GM18507 (cell line): ENCODE measurements around the gene PTCRA.

Experiments used
- DNase-seq: peaks from one replicate; pipeline ENCODE4 v3.0.0; 2011; ENCODE audit warnings: low read depth; ENCODE audit not compliant: insufficient read length; ENCODE audit errors: extremely low spot score
- FAIRE-seq: peaks from 2 replicates; lab custom pipeline; 2011; peaks lifted over from hg19 to GRCh38; lab: Jason Lieb, UNC

The PTCRA gene

DNA sequence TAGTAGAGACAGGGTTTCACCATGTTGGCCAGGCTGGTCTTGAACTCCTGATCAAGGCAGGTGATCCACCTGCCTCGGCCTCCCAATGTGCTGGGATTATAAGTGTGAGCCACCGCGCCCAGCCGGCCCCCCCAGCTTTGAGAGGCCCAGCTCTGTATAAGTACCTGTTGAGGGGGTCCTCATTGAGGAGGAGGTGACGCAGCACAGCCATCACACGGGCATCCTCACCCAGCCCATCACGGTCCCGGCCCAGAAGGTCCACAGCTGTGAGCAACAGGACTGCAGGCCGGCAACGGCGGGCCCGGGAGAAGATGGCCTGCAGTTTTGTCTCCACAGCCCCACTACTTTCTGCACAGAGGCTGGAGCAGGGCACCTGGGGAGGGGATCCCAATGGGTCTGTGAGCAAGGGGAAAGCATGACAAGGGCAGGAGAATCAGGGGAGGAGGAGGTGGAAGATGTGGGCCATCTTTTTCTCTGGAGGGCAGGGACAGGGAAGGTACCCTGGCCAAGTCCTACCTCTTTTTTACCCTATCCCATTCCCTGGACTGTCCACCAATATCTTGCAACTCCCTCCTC, 52.4 kb downstream of the PTCRA start:
- DNase-seq = no peak

DNA sequence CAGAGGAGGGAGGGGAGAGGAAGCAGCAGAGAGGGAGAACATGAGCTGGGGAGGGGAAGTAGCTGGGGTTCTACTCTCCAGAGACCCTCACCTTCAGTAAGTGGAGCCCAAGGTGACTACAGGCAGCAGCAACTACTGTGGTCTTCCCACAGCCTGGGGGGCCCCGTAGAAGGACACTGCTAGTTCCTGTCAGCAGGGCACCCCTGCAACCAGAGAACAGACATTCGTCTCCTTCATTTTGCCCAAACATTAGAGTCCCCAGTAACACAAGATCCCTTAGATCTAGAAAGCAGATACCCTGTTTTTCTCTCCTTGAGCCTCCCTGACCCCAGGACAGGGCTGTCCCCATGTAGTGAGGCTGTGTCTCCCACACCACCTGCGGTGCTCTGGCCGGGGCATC, 52.9 kb downstream of the PTCRA start:
- FAIRE-seq = no peak
- DNase-seq = no peak

More for the DNA sequence above, 52.4 kb downstream of the PTCRA start:
- no peak for FAIRE-seq

DNA sequence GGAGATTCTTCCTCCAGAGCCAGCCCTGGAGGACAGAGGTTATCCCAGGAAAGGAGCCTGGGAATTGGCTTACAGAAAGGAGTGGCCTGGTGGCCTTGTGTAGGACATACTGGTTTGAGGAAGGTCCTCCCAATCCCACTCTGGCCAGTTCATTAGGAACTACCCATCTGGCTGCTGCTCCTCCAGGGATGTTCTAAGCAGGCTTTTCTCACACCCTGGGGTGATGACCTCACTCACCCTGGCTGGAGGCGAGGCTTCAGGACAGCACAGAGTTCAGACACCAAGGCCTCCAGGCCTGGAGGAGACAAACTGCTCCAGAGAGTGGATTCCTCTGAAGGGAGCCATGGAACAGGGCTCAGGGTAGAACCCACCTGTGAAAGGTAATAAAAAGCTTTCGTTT, 53.6 kb downstream of the PTCRA start:
- no peak for FAIRE-seq

DNA sequence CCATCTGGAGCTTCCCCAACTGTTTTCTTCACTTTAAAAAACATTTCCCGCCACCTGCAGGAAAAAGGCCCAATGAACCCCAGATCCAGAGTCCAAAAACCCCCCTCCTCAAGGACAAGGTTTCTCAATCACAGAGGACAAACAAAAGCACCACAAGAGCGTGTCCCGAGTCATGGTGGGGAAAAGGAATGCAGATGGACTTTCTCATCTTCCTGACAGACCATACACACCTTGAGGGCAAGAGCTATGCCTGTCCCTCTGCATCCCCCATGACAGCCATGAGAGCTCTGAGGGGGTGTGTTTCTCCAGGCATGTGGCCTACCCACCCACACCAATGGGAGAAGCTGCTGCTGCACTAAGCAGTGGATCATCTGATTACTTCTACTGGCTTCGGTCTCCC, 54.1 kb downstream of the PTCRA start:
- DNase-seq (no peak), FAIRE-seq (no peak)

More for the DNA sequence above, 53.6 kb downstream of the PTCRA start:
- no peak for DNase-seq

DNA sequence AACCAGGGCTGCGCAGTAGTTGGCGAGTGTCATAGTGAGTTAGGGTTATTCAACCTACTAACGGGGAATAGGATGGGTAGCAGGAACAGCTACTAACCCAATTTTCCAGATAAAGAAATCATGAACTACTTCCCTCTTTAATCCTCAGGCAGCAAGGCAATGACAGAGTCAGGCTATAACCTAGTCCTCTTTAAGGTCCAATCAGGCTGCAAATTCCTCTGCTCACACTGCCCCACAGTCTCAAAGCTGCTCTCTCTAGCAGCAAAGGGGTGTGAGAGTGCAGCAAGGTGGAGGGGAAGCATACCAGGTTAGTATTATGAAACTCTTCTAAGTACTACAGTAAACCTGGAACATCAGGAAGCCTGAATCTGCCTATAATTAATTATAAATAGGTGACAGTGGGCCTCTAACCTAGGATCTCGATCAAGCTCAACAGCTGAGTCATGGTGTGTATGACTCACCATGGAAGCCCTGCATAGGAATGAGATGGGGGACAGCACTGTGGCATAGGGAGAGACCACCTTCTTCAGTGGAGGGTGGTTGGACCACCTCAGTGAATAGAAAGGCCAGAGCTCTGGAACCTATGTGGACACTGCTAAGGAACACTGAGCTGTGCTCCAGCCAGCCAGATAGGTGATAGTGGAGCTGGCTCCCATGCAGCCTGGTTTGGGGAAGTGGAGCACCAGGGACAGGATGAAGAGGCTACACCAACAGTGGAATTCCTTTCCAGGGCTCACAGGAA, 55.2 kb downstream of the PTCRA start:
- FAIRE-seq (no peak), DNase-seq (no peak)

DNA sequence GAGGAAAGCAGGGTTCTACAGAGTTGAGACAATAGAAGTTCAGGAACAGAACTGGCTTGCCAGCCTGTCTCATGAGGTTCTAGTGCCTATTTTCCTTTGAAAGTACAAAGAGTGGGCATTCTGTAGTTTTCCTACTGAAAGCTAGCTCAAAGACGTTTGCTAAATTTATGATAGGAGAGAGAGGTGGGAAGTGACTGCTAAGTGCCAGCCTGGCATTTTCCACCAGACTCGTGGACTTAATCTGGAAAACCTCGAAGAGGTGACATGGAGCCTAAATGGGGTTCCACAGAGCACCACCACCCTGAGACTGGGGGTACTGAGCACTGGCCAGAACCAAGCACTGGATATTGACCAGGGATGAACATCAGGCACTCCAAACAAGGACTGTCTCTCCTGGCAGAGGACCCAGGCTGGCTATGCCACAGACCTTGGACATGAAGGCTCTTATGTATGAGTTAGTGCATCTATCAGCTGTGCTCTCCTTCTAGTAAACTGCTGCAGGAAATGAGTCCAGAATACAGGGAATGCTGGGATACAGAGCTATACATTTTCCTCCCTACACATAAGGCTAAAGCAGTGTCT, 56.0 kb downstream of the PTCRA start:
- no peak for FAIRE-seq

DNA sequence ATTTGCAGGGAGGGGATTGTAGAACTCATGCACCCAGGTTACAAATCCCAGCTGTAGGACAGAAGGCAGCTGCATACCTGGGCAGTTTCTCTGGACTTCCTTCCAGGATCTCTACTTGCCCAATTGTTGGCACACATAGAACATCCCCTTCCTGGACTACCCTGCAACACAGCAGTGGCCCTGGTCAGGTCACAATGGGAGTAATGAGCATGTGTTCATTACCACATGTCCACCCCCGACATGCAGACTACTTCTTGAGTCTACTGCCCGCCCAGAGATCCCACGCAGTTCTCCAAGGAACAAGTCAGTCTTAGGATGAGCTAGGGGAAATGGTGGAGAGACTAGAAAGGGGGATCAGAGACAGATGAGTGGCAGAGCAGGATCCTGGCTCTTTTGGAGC, 58.1 kb downstream of the PTCRA start:
- DNase-seq (no peak), FAIRE-seq (no peak)

More for the DNA sequence above, 56.0 kb downstream of the PTCRA start:
- no peak for DNase-seq

DNA sequence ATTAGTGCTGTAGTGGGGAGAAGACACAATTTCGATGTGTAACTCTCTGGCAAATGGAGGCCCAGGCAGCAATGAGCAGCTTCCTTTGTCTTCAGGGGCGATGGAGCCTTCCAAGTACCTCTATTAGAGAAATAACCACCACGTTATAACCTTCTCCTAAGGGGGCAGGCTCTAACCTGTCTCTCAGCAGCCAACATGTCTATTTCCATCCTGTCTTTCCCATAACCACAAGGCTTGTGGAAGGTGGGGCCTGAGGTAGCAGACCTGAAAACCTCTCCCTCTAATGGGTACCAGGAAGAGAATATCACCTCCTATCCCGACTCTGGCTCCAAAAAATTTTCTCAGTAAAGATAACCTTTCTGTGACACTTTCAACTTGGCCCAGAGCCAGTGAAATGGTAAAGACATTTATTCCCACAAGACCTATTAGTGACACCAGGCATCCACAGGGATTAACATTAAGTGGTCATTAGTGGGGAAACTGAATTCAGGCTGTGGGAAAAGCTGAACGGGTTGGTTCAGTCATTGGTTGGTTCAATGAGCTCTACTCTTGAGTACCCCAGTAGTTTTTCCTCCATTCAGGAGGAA, 59.2 kb downstream of the PTCRA start:
- FAIRE-seq = no peak

More for the DNA sequence above, 59.2 kb downstream of the PTCRA start:
- DNase-seq = no peak
